ENCODE results near the gene PTPRG.

- no peak for TF ChIP-seq POLR2AphosphoS5 (IDR thresholded peaks at IDR 0.05; ENCODE audit: low read depth, low read length)
- no peak for TF ChIP-seq EZH2phosphoT487 (IDR thresholded peaks at IDR 0.05; ENCODE audit: borderline replicate concordance)
- no peak for TF ChIP-seq YY1 (IDR thresholded peaks at IDR 0.05; ENCODE audit: extremely low read depth, insufficient replicate concordance, low read depth, low read length)
- TF ChIP-seq CTCF (IDR thresholded peaks at IDR 0.05 in 2 of 3, conservative IDR thresholded peaks at IDR 0.05 in 1 of 3; ENCODE audit: borderline replicate concordance in 1 of 3, insufficient read depth in 1 of 3, low read depth in 2 of 3, low read length in 2 of 3): no peak
- no peak for TF ChIP-seq EZH2 (IDR thresholded peaks at IDR 0.05)
- TF ChIP-seq MAX (IDR thresholded peaks at IDR 0.05): no peak
- TF ChIP-seq FOSL1 (IDR thresholded peaks at IDR 0.05; ENCODE audit: low read depth): no peak
Observed at GRCh38 chr3:61707492-61707891, 146.1 kb downstream of the PTPRG start.
